ENCODE measurements around the gene ESR2.
"Not testable (repeated sequence)": the region's sequence is repeated elsewhere in the genome, so short reads cannot be mapped to it uniquely, and the experiment has no call there.

The ESR2 gene

DNA sequence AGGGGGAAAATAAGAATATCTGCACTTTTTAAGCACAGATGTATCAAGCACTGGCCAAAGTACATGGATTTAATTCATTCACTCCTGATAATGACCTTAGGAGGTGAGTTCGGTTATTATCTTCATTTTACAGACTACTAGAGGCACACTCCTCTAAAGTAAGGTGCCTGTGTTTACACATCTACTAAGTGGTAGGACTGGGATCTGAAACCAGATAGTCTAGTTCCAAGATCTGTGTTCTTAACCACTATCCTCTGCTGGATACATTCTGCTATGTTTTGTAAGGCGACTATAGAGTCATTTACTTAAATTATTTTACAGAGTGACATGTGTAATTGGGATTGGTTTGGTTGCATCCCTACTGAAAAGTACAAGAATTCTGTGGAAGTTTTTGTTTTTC lies 175.3 kb downstream of the ESR2 start:
- TF ChIP-seq, protein P1, sequence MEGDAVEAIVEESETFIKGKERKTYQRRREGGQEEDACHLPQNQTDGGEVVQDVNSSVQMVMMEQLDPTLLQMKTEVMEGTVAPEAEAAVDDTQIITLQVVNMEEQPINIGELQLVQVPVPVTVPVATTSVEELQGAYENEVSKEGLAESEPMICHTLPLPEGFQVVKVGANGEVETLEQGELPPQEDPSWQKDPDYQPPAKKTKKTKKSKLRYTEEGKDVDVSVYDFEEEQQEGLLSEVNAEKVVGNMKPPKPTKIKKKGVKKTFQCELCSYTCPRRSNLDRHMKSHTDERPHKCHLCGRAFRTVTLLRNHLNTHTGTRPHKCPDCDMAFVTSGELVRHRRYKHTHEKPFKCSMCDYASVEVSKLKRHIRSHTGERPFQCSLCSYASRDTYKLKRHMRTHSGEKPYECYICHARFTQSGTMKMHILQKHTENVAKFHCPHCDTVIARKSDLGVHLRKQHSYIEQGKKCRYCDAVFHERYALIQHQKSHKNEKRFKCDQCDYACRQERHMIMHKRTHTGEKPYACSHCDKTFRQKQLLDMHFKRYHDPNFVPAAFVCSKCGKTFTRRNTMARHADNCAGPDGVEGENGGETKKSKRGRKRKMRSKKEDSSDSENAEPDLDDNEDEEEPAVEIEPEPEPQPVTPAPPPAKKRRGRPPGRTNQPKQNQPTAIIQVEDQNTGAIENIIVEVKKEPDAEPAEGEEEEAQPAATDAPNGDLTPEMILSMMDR (conservative IDR thresholded peaks at IDR 0.05; ENCODE audit: control insufficient read depth, insufficient read depth, low read depth, low read length) = no peak
- DNase-seq (ENCODE audit: low read depth) = no peak
- no peak overlapping the region for H3K4me3 ChIP-seq (ENCODE audit: control insufficient read depth, low read depth, low read length)

GRCh38 chr14:64118403-64118742 lies 175.8 kb downstream of the ESR2 start:
- not testable (repeated sequence) for H3K4me3 ChIP-seq (ENCODE audit: control insufficient read depth, low read depth, low read length); DNase-seq (ENCODE audit: low read depth)

GRCh38 chr14:64117671-64118402 lies 176.3 kb downstream of the ESR2 start:
- TF ChIP-seq, protein P1 (conservative IDR thresholded peaks at IDR 0.05; ENCODE audit: control insufficient read depth, insufficient read depth, low read depth, low read length) = no peak
- H3K4me3 ChIP-seq (ENCODE audit: control insufficient read depth, low read depth, low read length) = no peak overlapping the region
- DNase-seq (ENCODE audit: low read depth) = peak; percentile 78

DNA sequence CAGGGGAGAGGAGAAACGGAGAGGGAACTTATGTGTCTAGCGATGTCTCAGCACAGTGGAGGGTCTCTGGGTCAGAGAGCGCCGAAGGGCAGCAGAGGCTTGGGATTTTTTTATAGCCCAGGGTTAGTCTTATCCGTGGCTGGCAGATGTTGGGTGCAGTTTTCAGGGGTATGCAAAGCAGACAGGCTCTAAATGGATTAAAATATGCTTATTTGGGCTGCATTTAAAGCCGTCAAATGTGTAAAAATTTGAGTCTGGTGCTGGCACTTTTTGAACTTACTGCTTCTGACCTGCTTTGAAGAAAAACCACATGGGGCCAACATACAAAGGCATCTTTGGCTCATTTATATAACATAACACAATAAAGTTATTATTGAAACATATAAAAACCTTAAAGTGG lies 178.8 kb downstream of the ESR2 start:
- TF ChIP-seq, protein P1 (conservative IDR thresholded peaks at IDR 0.05; ENCODE audit: control insufficient read depth, insufficient read depth, low read depth, low read length) = no peak
- no peak overlapping the region for H3K4me3 ChIP-seq (ENCODE audit: control insufficient read depth, low read depth, low read length)
- DNase-seq (ENCODE audit: low read depth) = no peak

DNA sequence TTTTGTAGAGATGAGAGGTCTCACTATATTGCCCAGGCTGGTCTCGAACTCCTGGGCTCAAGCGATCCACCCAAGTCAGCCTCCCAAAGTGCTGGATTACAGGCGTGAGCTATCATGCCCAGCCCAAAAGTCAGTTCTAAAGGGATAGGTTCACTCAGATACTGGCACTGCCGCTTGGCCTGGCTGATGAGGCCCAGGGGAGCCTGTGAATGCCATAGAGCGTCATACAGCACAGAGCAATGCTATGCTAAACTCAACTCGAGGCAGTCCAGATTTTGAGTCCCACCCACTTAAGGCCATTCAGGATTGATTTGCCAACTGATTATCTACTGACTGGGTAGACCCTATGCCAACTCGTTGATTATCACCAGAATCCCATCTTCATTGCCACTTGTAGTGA lies 179.4 kb downstream of the ESR2 start:
- TF ChIP-seq, protein P1 (conservative IDR thresholded peaks at IDR 0.05; ENCODE audit: control insufficient read depth, insufficient read depth, low read depth, low read length) = no peak
- DNase-seq (ENCODE audit: low read depth) = no peak

DNA sequence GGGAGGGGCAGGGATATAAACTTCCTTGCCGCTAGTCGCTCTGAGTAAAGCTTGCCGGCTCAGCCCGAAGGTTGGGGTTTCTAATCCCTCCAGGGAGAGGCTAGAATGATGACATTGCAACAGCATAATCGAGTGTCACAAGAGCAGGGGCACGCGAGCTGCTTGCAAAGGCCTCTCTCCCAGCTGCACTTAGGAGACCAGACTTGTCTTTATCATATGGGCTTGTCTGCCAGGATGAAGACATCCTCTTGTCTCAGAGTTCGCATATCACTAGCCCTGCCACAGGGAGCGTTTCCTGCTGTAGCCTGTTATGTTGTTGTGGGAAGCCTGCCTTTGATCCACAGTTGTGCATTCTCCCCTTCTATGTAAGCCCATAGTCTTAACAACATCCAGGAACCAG lies 180.0 kb downstream of the ESR2 start:
- TF ChIP-seq, protein P1 (conservative IDR thresholded peaks at IDR 0.05; ENCODE audit: control insufficient read depth, insufficient read depth, low read depth, low read length) = no peak

More for the DNA sequence above, 179.4 kb downstream of the ESR2 start:
- H3K4me3 ChIP-seq (ENCODE audit: control insufficient read depth, low read depth, low read length) = no peak overlapping the region

DNA sequence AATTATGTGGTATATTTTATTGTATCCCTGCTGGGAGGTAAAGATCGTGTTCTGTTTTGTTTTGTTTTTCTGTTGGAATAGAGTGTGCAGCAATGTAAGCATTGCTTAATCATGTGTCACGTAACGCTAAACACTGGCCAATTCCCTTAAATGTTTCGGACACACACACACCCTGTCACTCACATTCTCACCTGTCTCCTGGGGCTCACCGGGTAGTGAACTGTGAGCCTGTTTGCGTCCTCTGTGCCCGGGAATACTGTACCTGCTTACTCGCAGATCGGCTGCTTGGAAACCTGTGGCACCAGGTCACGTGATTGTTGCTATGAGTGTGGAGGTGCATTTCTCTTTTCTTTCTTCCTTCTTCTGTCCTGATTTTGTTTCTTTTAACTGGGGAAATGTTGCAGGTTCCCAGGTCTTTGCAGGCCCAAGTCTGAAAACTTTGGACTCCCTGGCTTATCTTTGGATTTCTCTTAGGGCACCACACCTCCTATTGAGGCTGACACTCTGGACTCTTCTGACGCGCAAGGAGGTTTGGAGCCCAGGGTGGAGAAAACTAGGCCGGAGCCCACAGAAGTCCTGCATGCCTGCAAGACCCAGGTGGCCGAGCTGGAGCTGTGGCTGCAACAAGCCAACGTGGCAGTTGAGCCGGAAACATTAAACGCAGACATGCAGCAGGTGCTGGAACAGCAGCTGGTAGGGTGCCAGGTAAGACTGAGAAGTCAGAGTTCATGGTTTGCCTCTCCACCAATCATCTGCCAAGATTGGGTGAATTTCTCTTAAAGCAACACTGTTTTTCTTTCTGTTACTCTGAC lies 181.1 kb downstream of the ESR2 start:
- H3K4me3 ChIP-seq (ENCODE audit: control insufficient read depth, low read depth, low read length) = no peak overlapping the region
- no peak for DNase-seq (ENCODE audit: low read depth)
- TF ChIP-seq, protein P1 (conservative IDR thresholded peaks at IDR 0.05; ENCODE audit: control insufficient read depth, insufficient read depth, low read depth, low read length) = no peak

More for the DNA sequence above, 180.0 kb downstream of the ESR2 start:
- no peak overlapping the region for H3K4me3 ChIP-seq (ENCODE audit: control insufficient read depth, low read depth, low read length)
- no peak for DNase-seq (ENCODE audit: low read depth)

All from fibroblast of mammary gland (primary cell).